DMS114 treated with DMSO at 0.1 percent for 48 hours (cell line): ENCODE results near the gene S100A13.
"Not testable (repeated sequence)": the region's sequence is repeated elsewhere in the genome, so short reads cannot be mapped to it uniquely, and the experiment has no call there.

Experiments used
- DNase-seq: peaks from one replicate; lab custom pipeline; 2025; ENCODE audit not compliant: unreplicated experiment; lab: John Stamatoyannopoulos, UW

The S100A13 gene

GRCh38 chr1:153626904-153627714 lies at the start of gene S100A13:
Gene S100A13, minus strand, starts transcription at chr1:153627505. Its CDS starts 1,033 bp downstream, at chr1:153626472.
- no peak for DNase-seq

GRCh38 chr1:153673511-153673910 lies 46.2 kb upstream of the S100A13 start:
- no peak for DNase-seq

DNA sequence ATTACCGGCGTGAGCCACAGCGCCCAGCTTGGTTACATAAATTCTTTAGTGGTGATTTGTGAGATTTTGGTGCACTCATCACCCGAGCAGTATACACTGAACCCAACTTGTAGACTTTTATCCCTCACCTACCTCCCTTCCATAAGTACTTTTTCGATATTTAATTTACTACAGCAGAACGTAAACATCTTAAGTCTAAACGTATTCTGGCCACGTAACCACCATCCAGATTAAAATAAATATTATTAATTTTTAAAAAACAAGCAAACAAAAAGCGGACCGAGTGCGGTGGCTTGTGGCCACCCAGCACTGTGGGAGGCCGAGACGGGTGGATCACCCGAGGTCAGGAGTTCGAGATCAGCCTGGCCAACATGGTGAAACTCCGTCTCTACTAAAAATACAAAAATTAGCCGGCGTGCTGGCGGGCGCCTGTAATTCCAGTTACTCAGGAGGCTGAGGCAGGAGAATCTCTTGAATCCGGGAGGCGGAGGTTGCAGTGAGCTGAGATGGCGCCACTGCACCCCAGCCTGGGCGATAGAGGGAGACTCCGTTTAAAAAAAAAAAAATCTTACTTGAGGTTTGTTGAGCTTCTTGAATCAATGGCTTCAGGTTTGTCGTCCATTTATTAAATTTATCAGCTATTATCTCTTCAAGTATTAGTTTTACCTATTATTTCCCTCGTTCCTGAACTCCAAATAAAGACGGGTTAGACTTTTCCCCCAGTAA lies 44.5 kb upstream of the S100A13 start:
- peak; percentile 81 for DNase-seq

DNA sequence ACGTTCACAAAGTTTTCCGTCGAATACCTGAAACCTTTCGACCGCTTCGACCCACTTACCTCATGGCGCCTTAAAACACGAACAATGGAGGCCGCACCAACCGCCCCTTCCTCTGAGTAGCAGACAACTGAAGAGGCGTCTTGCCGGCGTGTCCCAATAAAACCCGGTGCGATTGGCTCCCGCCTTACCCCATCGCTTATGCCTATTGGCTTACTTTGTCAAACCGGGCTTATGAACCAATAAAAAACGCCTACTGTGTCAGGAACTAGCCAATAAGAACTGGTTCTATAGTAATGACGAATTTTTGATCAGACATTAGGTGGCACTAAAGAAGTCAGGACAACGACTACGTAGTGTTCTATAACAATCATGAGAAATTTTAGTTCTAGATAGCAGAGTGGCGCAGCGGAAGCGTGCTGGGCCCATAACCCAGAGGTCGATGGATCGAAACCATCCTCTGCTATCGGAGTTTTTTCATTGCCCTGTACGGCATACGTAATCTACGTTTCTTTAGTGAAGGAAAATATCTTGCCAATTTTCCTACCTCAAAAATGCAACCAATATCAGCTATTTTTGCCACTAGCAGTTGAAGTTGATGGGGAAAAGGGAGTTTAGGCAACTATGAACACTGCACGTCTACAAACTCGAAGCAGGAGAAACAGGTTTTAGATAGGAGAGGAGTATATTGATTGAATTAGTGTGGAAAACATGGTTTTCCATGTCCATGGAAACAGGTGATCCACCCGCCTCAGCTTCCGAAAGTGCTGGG lies 43.7 kb upstream of the S100A13 start, which contains the start of gene ILF2:
ILF2 (minus strand) TSS at position 135 of the 769 bp plus-strand sequence; CDS start at position 64, 71 bp downstream.
- DNase-seq = peak; percentile 100

GRCh38 chr1:153670257-153670858 lies 43.1 kb upstream of the S100A13 start:
- DNase-seq = no peak

- DNase-seq = no peak
These were observed 42.3 kb upstream of the S100A13 start for GRCh38 chr1:153669606-153670005.

DNA sequence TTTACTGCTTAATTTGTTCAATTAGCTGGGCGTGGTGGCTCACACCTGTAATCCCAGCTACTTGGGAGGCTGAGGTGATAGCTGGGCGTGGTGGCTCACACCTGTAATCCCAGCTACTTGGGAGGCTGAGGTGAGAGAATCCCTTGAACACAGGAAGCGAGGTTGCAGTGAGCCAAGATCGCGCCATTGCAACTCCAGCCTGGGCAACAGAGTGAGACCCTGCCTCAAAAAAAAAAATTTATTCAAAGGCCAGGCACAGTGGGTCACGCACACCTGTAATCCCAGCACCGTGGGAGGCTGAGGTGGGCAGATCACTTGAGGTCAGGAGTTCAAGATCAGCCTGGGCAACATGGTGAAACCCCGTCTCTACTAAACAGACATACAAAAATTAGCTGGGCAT lies 41.4 kb upstream of the S100A13 start:
- DNase-seq = not testable (repeated sequence)

GRCh38 chr1:153667439-153667838 lies 40.1 kb upstream of the S100A13 start:
- no peak for DNase-seq

GRCh38 chr1:153663211-153663610 lies 35.9 kb upstream of the S100A13 start:
- no peak for DNase-seq

DNA sequence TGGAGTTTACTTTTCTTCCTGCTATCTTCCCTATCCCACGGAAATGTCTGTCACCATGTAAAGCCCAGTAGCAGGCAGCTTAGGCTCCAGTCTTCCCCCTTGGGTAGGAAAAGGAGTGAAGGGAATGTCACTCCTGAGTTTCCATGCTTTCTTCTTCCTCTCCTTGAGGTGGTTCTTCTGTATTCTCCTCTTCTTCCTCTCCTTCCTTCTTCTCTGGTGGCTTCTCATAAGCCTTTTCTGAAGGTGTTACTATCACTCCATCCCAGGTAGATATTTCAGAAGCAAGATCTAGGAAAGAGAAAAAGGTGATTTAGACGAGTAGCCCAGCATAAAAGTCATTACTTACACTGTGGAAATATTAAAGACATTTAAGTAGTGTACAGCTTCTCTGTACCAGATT lies 35.0 kb upstream of the S100A13 start:
- no peak for DNase-seq

- DNase-seq = no peak
These were observed 33.9 kb upstream of the S100A13 start for GRCh38 chr1:153661111-153661708.

GRCh38 chr1:153659656-153660055 lies 32.4 kb upstream of the S100A13 start:
- DNase-seq = no peak

- DNase-seq = no peak
These were observed 31.9 kb upstream of the S100A13 start for GRCh38 chr1:153659175-153659534.

DNA sequence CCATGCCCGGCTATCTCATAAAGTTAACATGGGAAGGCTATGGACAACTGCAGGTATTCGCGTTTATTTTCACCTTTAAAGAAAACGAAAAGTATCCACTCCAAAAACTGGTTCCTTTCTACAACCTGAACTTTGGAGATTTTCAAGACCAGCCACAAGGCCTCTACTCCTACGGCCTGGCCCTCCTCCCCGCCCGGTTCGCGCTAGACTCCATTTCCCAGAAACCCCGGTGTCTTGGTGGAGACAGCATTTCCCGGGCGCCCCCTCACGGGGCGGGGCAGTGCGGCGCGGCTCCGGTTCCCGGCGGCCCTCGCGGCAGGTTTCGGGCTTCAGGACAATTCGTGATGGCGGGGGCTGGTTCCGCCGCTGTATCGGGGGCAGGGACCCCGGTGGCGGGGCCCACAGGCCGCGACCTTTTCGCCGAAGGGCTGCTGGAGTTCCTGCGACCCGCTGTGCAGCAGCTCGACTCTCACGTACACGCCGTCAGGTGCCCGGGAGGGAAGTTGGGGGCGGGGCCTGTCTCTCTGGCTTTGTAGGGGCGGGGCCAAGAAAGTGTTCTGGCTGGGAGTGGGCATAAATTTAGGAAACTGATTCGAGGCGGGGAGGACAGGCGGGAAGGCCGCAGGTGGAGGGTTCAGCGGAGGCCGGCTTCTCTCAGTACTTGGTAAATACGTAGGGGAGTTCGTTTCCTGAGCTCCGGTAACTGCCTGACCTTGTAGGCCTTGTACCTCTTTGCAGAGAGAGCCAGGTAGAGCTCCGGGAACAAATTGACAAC lies 31.3 kb upstream of the S100A13 start, which contains the start of gene SNAPIN:
SNAPIN (plus strand) TSS at position 304 of the 775 bp plus-strand sequence; CDS start at position 345, 41 bp downstream.
- peak; percentile 93 for DNase-seq

DNA sequence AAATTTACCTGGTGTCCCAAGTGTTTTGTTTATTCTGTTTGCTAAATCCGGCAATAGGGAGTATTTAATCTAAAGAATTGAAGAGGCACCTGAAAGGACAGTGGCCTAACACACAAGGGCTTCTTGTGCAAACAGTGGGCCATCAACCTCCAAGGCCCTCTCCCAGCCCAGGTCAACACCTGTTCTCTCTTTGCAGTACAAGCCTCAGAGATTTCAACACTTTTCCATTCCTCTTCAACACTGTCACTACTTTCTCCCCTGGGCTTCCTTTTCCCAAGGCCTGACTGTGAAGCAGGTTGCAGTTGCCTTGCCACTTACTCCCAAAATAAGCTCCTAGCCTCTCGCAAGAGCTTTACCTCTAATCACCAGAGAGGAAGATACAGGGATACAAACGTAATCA lies 28.0 kb upstream of the S100A13 start:
- no peak for DNase-seq

- DNase-seq = no peak
These were observed 25.6 kb upstream of the S100A13 start for GRCh38 chr1:153652805-153653500.

- DNase-seq = no peak
These were observed 24.5 kb upstream of the S100A13 start for GRCh38 chr1:153651771-153652170.

- no peak for DNase-seq
These were observed 22.5 kb upstream of the S100A13 start for GRCh38 chr1:153649863-153650235.
